IMR-90 (cell line): ENCODE data around the gene PNPLA1. TPM values are rescaled to one million over a fixed set of nuclear protein-coding genes. Genes with fewer than 3 reads are reported as not detected.

Source experiments
- ATAC-seq: fragments of 200-7000 bp; cut with Tn5 transposase; 2 replicates; pipeline ENCODE4 v1.9.1; 2020; ENCODE audit warnings: low read depth, mild to moderate bottlenecking, moderate library complexity
- BruUV-seq: library from RNA; stranded (reverse); fragments of 400-500 nt; replicated peaks from 2 replicates; lab custom pipeline; 2021; lab: Mats Ljungman, UMichigan
- CTCF ChIA-PET: fragments of 300-600 bp; formaldehyde crosslinking; extraction: SDS; loops from one replicate; lab custom pipeline; 2021; ENCODE audit warnings: antibody characterized with exemption; lab: Yijun Ruan, JAX
- POLR2A ChIA-PET: fragments of 300-600 bp; sonication (Branson Sonifier 250); formaldehyde crosslinking; loops from one replicate; lab custom pipeline; 2022; ENCODE audit warnings: antibody characterized with exemption; ENCODE audit not compliant: unreplicated experiment; lab: Charles Lee
- DNase-seq: peaks from one replicate; pipeline ENCODE4 v3.0.0; 2013
- H2AFZ ChIP-seq: replicated peaks from 2 replicates; pipeline ENCODE3; 2013; ENCODE audit warnings: low read length, mild to moderate bottlenecking; ENCODE audit not compliant: poor library complexity
- H2AK5ac ChIP-seq: 2 replicates; pipeline ENCODE4 v1.6.1; 2013; ENCODE audit warnings: low read depth, low read length, inconsistent platforms
- H2AK9ac ChIP-seq: replicated peaks from 2 replicates; pipeline ENCODE3; 2013; ENCODE audit warnings: mild to moderate bottlenecking, low read depth, low read length, moderate library complexity; ENCODE audit not compliant: poor library complexity
- H2BK120ac ChIP-seq: 2 replicates; pipeline ENCODE4 v1.6.1; 2013; ENCODE audit warnings: low read depth, low read length, inconsistent platforms
- H2BK15ac ChIP-seq: 3 replicates; pipeline ENCODE4 v1.6.1; 2013; ENCODE audit warnings: low read depth, low read length, inconsistent platforms
- H2BK20ac ChIP-seq: 2 replicates; pipeline ENCODE4 v1.6.1; 2013; ENCODE audit warnings: low read depth, mild to moderate bottlenecking, inconsistent platforms, low read length, moderate library complexity
- H2BK5ac ChIP-seq: 2 replicates; pipeline ENCODE4 v1.6.1; 2013; ENCODE audit warnings: mild to moderate bottlenecking, low read depth, low read length, inconsistent platforms; ENCODE audit not compliant: poor library complexity, severe bottlenecking
- H3K14ac ChIP-seq: replicated peaks from 2 replicates; pipeline ENCODE4 v1.6.1; 2013; ENCODE audit warnings: low read depth, low read length, inconsistent platforms
- H3K18ac ChIP-seq: 2 replicates; pipeline ENCODE4 v1.6.1; 2013; ENCODE audit warnings: low read depth, low read length, control low read depth
- H3K23ac ChIP-seq: 2 replicates; pipeline ENCODE4 v1.6.1; 2013; ENCODE audit warnings: low read depth, low read length, inconsistent platforms
- H3K27ac ChIP-seq: 2 replicates; pipeline ENCODE4 v1.5.1; 2013; ENCODE audit warnings: mild to moderate bottlenecking, control low read depth, low read length; ENCODE audit not compliant: insufficient read depth
- H3K27me3 ChIP-seq: 2 replicates; pipeline ENCODE4 v1.6.1; 2013; ENCODE audit warnings: low read length; ENCODE audit not compliant: control insufficient read depth, insufficient read depth
- H3K36me3 ChIP-seq: 2 replicates; pipeline ENCODE4 v1.6.1; 2013; ENCODE audit warnings: low read length, mixed read lengths; ENCODE audit not compliant: control insufficient read depth, insufficient read depth
- H3K4ac ChIP-seq: 2 replicates; pipeline ENCODE4 v1.6.1; 2013; ENCODE audit warnings: low read depth, low read length, inconsistent platforms
- H3K4me1 ChIP-seq: 2 replicates; pipeline ENCODE4 v1.6.1; 2013; ENCODE audit warnings: low read length, mixed read lengths; ENCODE audit not compliant: control insufficient read depth, insufficient read depth
- H3K4me2 ChIP-seq: 2 replicates; pipeline ENCODE4 v1.6.1; 2013; ENCODE audit warnings: low read depth, mild to moderate bottlenecking, control low read depth, low read length, moderate library complexity
- H3K4me3 ChIP-seq: 2 replicates; pipeline ENCODE4 v1.5.1; 2013; ENCODE audit warnings: low read depth, mild to moderate bottlenecking, control low read depth, low read length, moderate library complexity; ENCODE audit not compliant: insufficient read depth
- H3K56ac ChIP-seq: 2 replicates; pipeline ENCODE4 v1.6.1; 2013; ENCODE audit warnings: low read length, inconsistent platforms; ENCODE audit not compliant: insufficient read depth; ENCODE audit errors: extremely low read depth
- H3K79me1 ChIP-seq, 2 experiments: 2 replicates each; pipeline ENCODE4 v1.6.1; 2013; ENCODE audit warnings: low read length in 2 of 2, inconsistent platforms in 1 of 2, low read depth in 1 of 2
- H3K9ac ChIP-seq: 2 replicates; pipeline ENCODE4 v1.6.1; 2013; ENCODE audit warnings: low read depth, low read length, control low read depth
- H3K9me1 ChIP-seq: 2 replicates; pipeline ENCODE4 v1.6.1; 2013; ENCODE audit warnings: low read length, inconsistent platforms; ENCODE audit not compliant: insufficient read depth
- H3K9me3 ChIP-seq: 2 replicates; pipeline ENCODE4 v1.6.1; 2013; ENCODE audit warnings: low read length; ENCODE audit not compliant: control insufficient read depth, insufficient read depth
- H4K20me1 ChIP-seq: 2 replicates; pipeline ENCODE4 v1.6.1; 2013; ENCODE audit warnings: low read length, inconsistent platforms; ENCODE audit not compliant: insufficient read depth
- H4K5ac ChIP-seq: 2 replicates; pipeline ENCODE4 v1.6.1; 2013; ENCODE audit warnings: mild to moderate bottlenecking, low read depth, low read length, control low read depth
- H4K8ac ChIP-seq, 2 experiments: 2 replicates each; pipeline ENCODE4 v1.6.1; 2013; ENCODE audit warnings: low read depth in 2 of 2, low read length in 2 of 2, control low read depth in 1 of 2, inconsistent platforms in 1 of 2
- H4K91ac ChIP-seq: 2 replicates; pipeline ENCODE4 v1.6.1; 2013; ENCODE audit warnings: low read depth, low read length, inconsistent platforms; ENCODE audit not compliant: insufficient read depth
- BHLHE40 ChIP-seq: fragments of 150-350 bp; IDR thresholded peaks from 2 replicates; pipeline ENCODE4 v1.6.1; 2016; ENCODE audit warnings: mild to moderate bottlenecking, low read depth, low read length
- CEBPB ChIP-seq: IDR thresholded peaks from 2 replicates; pipeline ENCODE4 v1.6.1; 2012; ENCODE audit warnings: low read depth, low read length, improper control_type of control experiment
- CHD1 ChIP-seq: IDR thresholded peaks from 2 replicates; pipeline ENCODE4 v1.6.1; 2012; ENCODE audit warnings: low read depth, low read length, improper control_type of control experiment
- FOS ChIP-seq: fragments of 150-350 bp; IDR thresholded peaks from 2 replicates; pipeline ENCODE4 v1.6.1; 2016; ENCODE audit warnings: low read depth, low read length
- MAFK ChIP-seq: IDR thresholded peaks from 2 replicates; pipeline ENCODE4 v1.6.1; 2012; ENCODE audit warnings: low read depth, low read length, improper control_type of control experiment
- MAZ ChIP-seq: IDR thresholded peaks from 2 replicates; pipeline ENCODE4 v1.6.1; 2012; ENCODE audit warnings: low read depth, mild to moderate bottlenecking, low read length, improper control_type of control experiment, moderate library complexity, borderline replicate concordance
- NFE2L2 ChIP-seq: fragments of 150-350 bp; IDR thresholded peaks from 2 replicates; pipeline ENCODE4 v1.6.1; 2016; ENCODE audit warnings: low read depth, mild to moderate bottlenecking, low read length
- RAD21 ChIP-seq: IDR thresholded peaks from 2 replicates; pipeline ENCODE4 v1.6.1; 2012; ENCODE audit warnings: low read length, improper control_type of control experiment
- RCOR1 ChIP-seq: IDR thresholded peaks from 2 replicates; pipeline ENCODE4 v1.6.1; 2012; ENCODE audit warnings: mild to moderate bottlenecking, low read length, improper control_type of control experiment; ENCODE audit not compliant: insufficient replicate concordance
- WGBS, 2 experiments: methylation state at CpG; one replicate each; pipeline versions ENCODE4 v1.1.5 to v1.1.7; 2013; ENCODE audit warnings: missing lambda C conversion rate in 2 of 2; ENCODE audit not compliant: insufficient read length in 1 of 2; ENCODE audit errors: extremely low coverage in 2 of 2; 5-methylcytosine and 5-hydroxymethylcytosine counted together
- dilution Hi-C: fragments of 300-500 bp; cut with HindIII; formaldehyde crosslinking; loops from one replicate; pipeline ENCODE4 v1.14.3; 2018; ENCODE audit warnings: low sequenced_read_pairs; ENCODE audit not compliant: unreplicated experiment
- in situ Hi-C: fragments of 300-500 bp; cut with MboI; formaldehyde crosslinking; loops from 3 replicates; pipeline ENCODE4 v1.14.3; 2019; ENCODE audit warnings: low sequenced_read_pairs, inconsistent platforms, mixed read lengths
- intact Hi-C: fragments of 100-400 bp; cut with micrococcal nuclease; formaldehyde crosslinking; loops from 2 replicates; pipeline ENCODE4 v1.10.0; 2022
- polyA plus RNA-seq, 3 experiments: library from polyadenylated mRNA; depleted of rRNA; stranded (reverse); fragments of >200 nt; gene quantifications; 2 replicates each; pipeline ENCODE4 v1.2.3, GENCODE V29; 2012; ENCODE audit warnings: low replicate concordance in 1 of 3
- total RNA-seq: library from RNA; depleted of rRNA; stranded (reverse); fragments of >200 nt; gene quantifications from 2 replicates; pipeline ENCODE4 v1.2.3, GENCODE V29; 2012
- TF ChIP-seq, protein P1 (sequence below): conservative IDR thresholded peaks from 2 replicates; pipeline ENCODE4 v1.5.1; 2012; ENCODE audit warnings: mild to moderate bottlenecking, low read depth, low read length, improper control_type of control experiment
- TF ChIP-seq, protein P2 (sequence below): fragments of 150-350 bp; IDR thresholded peaks from 2 replicates; pipeline ENCODE4 v1.6.1; 2017; ENCODE audit warnings: mild to moderate bottlenecking, antibody characterized with exemption, low read length, low read depth
- TF ChIP-seq, protein P3 (sequence below): fragments of 150-350 bp; IDR thresholded peaks from 2 replicates; pipeline ENCODE4 v1.6.1; 2016; ENCODE audit warnings: low read depth, mild to moderate bottlenecking, low read length, moderate library complexity, borderline replicate concordance

The PNPLA1 gene
- total and polyA plus RNA-seq, 2 of the 4 experiments (the other 2 are of a cell fraction): not detected

DNA sequence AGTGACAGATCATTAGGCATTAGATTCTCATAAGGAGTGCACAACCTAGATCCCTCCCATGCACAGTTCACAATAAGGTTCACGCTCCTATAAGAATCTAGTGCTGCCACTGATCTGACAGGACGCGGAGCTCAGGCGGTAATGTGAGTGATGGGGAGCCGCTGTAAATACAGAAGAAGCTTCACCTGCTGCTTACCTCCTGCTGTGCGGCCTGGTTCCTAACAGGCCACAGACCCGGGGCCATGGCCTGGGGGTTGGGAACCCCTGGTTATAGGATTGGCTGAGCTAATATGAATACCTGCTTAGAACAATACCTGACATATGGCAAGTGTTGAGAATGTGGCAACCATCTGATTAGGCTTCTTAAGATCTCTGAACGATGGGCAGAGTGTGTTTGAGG is 2.4 kb downstream of the PNPLA1 start:
- Histone ChIP-seq H3K9ac (no peak overlapping the region), H4K91ac (no peak overlapping the region), H2AFZ (no peak overlapping the region), H3K36me3 (no peaks in the 10 kb centered on the region), H4K20me1 (no peaks in the 10 kb centered on the region), H3K56ac (no peak overlapping the region), H3K4ac (no peak overlapping the region), H2BK20ac (no peak overlapping the region), H2AK5ac (no peak overlapping the region), H3K9me1 (no peaks in the 10 kb centered on the region; the same call in 1 of the 2 replicates), H2AK9ac (no peak overlapping the region), H3K14ac (no peak overlapping the region; the same call in 1 of the 2 replicates), H3K9me3 (no peaks in the 10 kb centered on the region), H3K79me1 (no peaks in the 10 kb centered on the region), H3K27me3 (peaks cover 68% of the 10 kb centered on the region), H4K5ac (no peak overlapping the region), H3K18ac (no peak overlapping the region), H4K8ac (no peak overlapping the region), H3K4me1 (no peaks in the 10 kb centered on the region), H2BK5ac (no peak overlapping the region), H3K4me3 (no peak overlapping the region), H3K27ac (no peak overlapping the region), H2BK15ac (no peak overlapping the region), H3K23ac (no peak overlapping the region), H2BK120ac (no peak overlapping the region), H3K4me2 (no peak overlapping the region)
- BruUV-seq: no TSS peak
- 76% methylated on average over 4 of the region's 8 CpGs; no CpG with 5 or more reads in 1 of the 2 experiments for WGBS, 2 experiments
- ChIA-PET CTCF (no interaction called here), POLR2A (no interaction called here)
- no peak for TF ChIP-seq NFE2L2
- no peak for TF ChIP-seq FOS
- no peak for TF ChIP-seq BHLHE40
- TF ChIP-seq CHD1: no peak
- no peak for TF ChIP-seq MAFK
- TF ChIP-seq, protein P1, sequence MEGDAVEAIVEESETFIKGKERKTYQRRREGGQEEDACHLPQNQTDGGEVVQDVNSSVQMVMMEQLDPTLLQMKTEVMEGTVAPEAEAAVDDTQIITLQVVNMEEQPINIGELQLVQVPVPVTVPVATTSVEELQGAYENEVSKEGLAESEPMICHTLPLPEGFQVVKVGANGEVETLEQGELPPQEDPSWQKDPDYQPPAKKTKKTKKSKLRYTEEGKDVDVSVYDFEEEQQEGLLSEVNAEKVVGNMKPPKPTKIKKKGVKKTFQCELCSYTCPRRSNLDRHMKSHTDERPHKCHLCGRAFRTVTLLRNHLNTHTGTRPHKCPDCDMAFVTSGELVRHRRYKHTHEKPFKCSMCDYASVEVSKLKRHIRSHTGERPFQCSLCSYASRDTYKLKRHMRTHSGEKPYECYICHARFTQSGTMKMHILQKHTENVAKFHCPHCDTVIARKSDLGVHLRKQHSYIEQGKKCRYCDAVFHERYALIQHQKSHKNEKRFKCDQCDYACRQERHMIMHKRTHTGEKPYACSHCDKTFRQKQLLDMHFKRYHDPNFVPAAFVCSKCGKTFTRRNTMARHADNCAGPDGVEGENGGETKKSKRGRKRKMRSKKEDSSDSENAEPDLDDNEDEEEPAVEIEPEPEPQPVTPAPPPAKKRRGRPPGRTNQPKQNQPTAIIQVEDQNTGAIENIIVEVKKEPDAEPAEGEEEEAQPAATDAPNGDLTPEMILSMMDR: no peak
- TF ChIP-seq RAD21: no peak
- TF ChIP-seq, protein P2, sequence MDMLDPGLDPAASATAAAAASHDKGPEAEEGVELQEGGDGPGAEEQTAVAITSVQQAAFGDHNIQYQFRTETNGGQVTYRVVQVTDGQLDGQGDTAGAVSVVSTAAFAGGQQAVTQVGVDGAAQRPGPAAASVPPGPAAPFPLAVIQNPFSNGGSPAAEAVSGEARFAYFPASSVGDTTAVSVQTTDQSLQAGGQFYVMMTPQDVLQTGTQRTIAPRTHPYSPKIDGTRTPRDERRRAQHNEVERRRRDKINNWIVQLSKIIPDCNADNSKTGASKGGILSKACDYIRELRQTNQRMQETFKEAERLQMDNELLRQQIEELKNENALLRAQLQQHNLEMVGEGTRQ: no peak
- TF ChIP-seq RCOR1: no peak
- TF ChIP-seq, protein P3, sequence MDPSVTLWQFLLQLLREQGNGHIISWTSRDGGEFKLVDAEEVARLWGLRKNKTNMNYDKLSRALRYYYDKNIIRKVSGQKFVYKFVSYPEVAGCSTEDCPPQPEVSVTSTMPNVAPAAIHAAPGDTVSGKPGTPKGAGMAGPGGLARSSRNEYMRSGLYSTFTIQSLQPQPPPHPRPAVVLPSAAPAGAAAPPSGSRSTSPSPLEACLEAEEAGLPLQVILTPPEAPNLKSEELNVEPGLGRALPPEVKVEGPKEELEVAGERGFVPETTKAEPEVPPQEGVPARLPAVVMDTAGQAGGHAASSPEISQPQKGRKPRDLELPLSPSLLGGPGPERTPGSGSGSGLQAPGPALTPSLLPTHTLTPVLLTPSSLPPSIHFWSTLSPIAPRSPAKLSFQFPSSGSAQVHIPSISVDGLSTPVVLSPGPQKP: no peak
- no peak for TF ChIP-seq CEBPB
- TF ChIP-seq MAZ: no peak
- no peak for DNase-seq
- dilution Hi-C loops (no loop called here), in situ Hi-C loops (no loop called here), intact Hi-C loops (no loop called here)
- ATAC-seq: no peak
